NCI-H748 treated with DMSO at 0.1 percent for 48 hours (cell line): Measurements from ENCODE around the gene NPPC.
A peak's percentile ranks its signal among the peaks of the same experiment; 100 is the strongest.
"Not testable (repeated sequence)": the region's sequence is repeated elsewhere in the genome, so short reads cannot be mapped to it uniquely, and the experiment has no call there.

Source experiments
- DNase-seq: peaks from one replicate; lab custom pipeline; 2025; lab: John Stamatoyannopoulos, UW

Gene NPPC

GRCh38 chr2:231920366-231920765 is 5.8 kb downstream of the NPPC start:
- no peak for DNase-seq

- no peak for DNase-seq
These were observed 6.7 kb downstream of the NPPC start for GRCh38 chr2:231919341-231920035.

- no peak for DNase-seq
These were observed 7.5 kb downstream of the NPPC start for GRCh38 chr2:231918501-231919330.

GRCh38 chr2:231917280-231918066 is 8.7 kb downstream of the NPPC start:
- no peak for DNase-seq

GRCh38 chr2:231914077-231914690 is 12.0 kb downstream of the NPPC start:
- DNase-seq, result no peak

GRCh38 chr2:231911381-231911780 is 14.8 kb downstream of the NPPC start:
- no peak for DNase-seq

GRCh38 chr2:231910771-231911170 is 15.4 kb downstream of the NPPC start:
- DNase-seq, result no peak

GRCh38 chr2:231910161-231910560 is 16.0 kb downstream of the NPPC start:
- not testable (repeated sequence) for DNase-seq

GRCh38 chr2:231909631-231910030 is 16.6 kb downstream of the NPPC start:
- no peak for DNase-seq

- no peak for DNase-seq
These were observed 17.6 kb downstream of the NPPC start for GRCh38 chr2:231908584-231908983.

- DNase-seq, result no peak
These were observed 18.4 kb downstream of the NPPC start for GRCh38 chr2:231907765-231908164.

- no peak for DNase-seq
These were observed 21.2 kb downstream of the NPPC start for GRCh38 chr2:231905026-231905425.

GRCh38 chr2:231904161-231904611 is 22.0 kb downstream of the NPPC start:
- DNase-seq, result no peak

GRCh38 chr2:231902598-231902997 is 23.6 kb downstream of the NPPC start:
- DNase-seq, result no peak

GRCh38 chr2:231900972-231901371 is 25.2 kb downstream of the NPPC start:
- no peak for DNase-seq

- DNase-seq, result no peak
These were observed 25.7 kb downstream of the NPPC start for GRCh38 chr2:231900486-231900942.

GRCh38 chr2:231894566-231895380 is 31.4 kb downstream of the NPPC start:
- no peak for DNase-seq

GRCh38 chr2:231891514-231891905 is 34.7 kb downstream of the NPPC start:
- DNase-seq, result no peak

GRCh38 chr2:231890896-231891513 is 35.2 kb downstream of the NPPC start:
- DNase-seq, result peak; percentile 75

GRCh38 chr2:231887756-231888155 is 38.4 kb downstream of the NPPC start:
- DNase-seq, result no peak
